NOMO-1 treated with dmso at 0.1 percent for 144 hours (cell line): ENCODE measurements around the gene ARHGAP36.

Source experiments
- DNase-seq: peaks from one replicate; lab custom pipeline; 2025; ENCODE audit not compliant: unreplicated experiment; lab: John Stamatoyannopoulos, UW

The ARHGAP36 gene, protein sequence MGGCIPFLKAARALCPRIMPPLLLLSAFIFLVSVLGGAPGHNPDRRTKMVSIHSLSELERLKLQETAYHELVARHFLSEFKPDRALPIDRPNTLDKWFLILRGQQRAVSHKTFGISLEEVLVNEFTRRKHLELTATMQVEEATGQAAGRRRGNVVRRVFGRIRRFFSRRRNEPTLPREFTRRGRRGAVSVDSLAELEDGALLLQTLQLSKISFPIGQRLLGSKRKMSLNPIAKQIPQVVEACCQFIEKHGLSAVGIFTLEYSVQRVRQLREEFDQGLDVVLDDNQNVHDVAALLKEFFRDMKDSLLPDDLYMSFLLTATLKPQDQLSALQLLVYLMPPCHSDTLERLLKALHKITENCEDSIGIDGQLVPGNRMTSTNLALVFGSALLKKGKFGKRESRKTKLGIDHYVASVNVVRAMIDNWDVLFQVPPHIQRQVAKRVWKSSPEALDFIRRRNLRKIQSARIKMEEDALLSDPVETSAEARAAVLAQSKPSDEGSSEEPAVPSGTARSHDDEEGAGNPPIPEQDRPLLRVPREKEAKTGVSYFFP

DNA sequence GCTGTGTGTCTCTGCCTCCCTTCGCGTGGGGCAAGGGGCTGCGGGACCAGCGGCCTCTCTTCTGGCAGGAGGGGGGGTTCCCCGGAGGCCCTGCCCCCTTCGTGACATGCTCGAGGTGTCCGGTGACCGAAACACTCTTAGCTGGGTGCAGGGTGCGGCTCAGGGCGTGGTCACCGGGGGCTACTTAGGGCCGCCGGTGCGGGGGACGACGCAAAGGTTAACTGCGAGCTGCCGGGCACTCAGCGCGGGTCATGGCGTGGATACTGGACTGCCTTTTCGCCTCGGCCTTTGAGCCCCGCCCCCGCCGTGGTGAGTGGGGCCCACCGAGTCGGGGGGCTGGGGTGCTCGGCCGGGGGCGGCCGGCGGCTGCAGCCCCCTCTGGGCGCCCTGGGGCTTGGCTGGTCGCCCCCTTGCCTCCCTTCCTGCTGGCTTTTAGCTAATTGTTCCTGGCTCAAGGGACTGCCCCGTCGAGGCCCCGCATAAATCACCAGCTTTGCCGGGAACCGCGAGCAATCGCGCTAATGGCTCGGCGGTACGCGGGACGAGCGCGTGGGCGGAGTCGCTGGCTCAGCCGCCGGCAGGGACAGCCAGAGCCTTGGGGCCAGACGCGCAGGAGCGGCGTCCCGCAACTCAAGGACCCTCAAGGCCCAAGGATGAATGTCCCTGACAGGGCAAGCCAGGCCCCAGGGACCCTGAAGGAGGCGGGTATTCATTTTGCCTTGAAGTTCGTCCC, at the start of gene ARHGAP36:
TSS of gene ARHGAP36 (plus strand) at position 211 of the 733 bp plus-strand sequence. CDS start 23,320 bp downstream, outside the sequence.
- DNase-seq: no peak

DNA sequence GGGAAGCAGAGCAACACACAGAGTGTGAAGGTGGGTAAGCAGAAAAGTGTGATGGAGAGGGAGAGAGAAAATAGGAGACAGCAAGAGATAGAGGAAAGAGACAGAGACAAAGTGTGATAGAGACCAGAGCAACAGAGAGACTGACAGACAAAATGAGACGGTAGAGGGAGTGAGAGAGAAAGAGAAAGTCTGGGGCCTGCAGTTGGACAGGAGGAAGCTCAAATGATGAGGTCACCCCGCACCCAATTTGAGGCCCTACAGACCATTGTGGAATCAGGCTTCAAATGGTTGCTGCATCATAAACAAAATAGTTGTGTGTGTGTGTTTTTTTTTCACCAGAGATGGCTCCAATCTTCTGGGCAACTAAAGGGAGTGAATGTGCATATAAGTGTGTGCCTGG, 48.0 kb upstream of the ARHGAP36 start:
- DNase-seq: no peak

- DNase-seq: no peak
Observed at GRCh38 chrX:131025336-131025735, 32.8 kb upstream of the ARHGAP36 start.

DNA sequence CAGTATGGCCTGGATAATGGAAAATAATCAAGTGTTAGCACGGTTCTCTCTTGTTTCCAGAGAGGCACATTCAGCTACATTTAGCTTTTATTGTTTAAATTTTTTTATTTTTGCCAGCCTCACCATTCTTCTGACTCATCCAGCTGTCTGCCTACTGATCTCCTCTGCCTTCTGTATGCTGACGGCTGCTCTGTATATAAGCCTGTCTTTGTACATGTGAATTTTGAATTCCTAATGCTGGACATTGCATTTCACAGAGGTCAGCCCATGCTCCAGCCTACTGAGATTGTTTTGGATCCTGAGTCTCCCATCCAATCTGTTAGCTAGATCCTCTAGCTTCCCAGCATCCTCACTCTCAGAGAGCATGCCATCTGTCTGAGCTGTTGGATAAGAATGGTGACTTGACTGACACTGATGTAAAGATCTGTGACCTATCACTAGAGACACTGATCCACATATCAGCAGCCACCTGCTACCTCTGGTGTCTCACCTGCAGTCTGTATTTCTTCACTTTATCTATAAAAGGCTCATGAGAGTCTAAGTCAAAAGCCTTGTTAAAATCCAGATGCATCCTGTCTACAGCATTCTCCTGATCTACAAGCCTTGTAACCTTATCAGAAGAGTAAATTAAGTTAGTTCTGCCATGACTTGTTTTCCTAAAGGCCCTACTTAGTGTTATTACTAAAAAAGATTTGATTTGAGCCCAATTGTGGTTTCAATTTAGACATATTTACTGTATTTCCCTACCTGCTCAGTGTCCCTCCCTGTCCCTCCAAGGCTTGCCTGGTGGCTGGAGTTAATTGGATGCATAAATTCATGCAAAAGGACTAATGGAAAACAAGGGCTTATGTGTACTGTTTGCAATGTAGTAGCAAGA, 25.6 kb upstream of the ARHGAP36 start:
- no peak for DNase-seq

- DNase-seq: no peak
Observed at GRCh38 chrX:131034063-131034462, 24.1 kb upstream of the ARHGAP36 start.

GRCh38 chrX:131040781-131041180, 17.4 kb upstream of the ARHGAP36 start:
- DNase-seq: no peak

GRCh38 chrX:131041667-131042066, 16.5 kb upstream of the ARHGAP36 start:
- DNase-seq: no peak

GRCh38 chrX:131045726-131046125, 12.4 kb upstream of the ARHGAP36 start:
- no peak for DNase-seq

GRCh38 chrX:131046596-131046995, 11.6 kb upstream of the ARHGAP36 start:
- no peak for DNase-seq

DNA sequence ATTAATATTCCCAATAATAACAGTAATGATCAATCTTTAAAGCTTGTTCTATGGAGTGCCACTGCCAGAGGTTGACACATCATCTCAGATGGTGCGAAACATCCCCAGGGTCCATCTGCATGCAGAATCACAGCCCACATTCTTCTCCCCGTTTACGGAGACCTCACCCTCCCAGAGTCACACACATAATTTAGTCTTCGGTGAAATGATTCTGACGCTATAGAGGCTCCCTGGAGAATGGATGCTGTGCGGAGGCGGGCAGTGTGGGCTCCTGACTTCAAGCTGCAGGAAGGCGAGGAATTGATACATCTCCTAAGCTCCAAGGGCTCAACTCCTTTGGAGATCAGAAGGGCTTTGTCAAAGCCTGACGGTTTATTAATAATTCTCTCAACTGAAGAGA, 11.0 kb upstream of the ARHGAP36 start:
- DNase-seq: no peak

- no peak for DNase-seq
Observed at GRCh38 chrX:131053076-131053475, 5.1 kb upstream of the ARHGAP36 start.

DNA sequence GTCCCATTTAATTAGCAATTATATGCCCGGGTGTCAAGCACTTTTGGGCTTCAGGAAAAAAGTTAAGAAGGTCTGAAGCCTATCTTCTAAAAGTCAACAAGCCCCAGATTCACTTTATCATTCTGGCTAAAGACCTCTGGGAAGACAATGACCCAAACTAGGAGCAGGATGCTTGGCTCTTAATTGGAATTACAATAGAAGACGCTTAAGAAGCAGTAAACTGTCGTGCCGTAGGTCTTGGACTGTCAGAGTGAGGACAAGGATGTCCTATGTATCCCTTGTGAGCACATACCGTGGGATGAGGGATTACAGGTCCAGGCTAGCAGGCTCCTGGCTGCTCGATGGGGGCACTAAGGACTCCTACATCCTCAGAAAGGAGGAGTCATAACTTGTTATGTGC, 3.2 kb upstream of the ARHGAP36 start:
- no peak for DNase-seq

- DNase-seq: no peak
Observed at GRCh38 chrX:131057706-131058105, 440 bp upstream of the ARHGAP36 start.

- DNase-seq: no peak
Observed at GRCh38 chrX:131059246-131059645, 1.1 kb downstream of the ARHGAP36 start.

GRCh38 chrX:131060147-131060546, 2.0 kb downstream of the ARHGAP36 start:
- DNase-seq: no peak

GRCh38 chrX:131061306-131061705, 3.2 kb downstream of the ARHGAP36 start:
- no peak for DNase-seq

- DNase-seq: no peak
Observed at GRCh38 chrX:131063613-131064012, 5.5 kb downstream of the ARHGAP36 start.

DNA sequence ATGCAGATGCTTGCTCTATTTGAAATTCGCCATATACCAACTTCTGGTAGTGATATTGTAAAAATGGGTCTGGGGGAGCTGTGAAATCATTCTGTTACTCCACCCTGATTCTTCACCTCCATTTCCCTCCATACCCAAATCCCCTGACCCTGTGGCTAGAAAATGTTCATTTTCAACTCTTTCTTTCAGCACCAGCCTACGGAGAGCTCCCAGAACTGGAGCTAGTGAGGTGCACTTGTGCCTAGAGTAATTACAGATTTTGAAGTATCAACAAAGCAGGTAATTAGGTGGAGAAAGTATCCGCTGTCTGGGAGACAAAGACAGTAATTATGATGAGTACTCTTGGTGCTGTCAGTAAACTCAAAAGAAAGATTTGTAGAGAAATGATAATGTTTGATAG, 8.1 kb downstream of the ARHGAP36 start:
- no peak for DNase-seq

DNA sequence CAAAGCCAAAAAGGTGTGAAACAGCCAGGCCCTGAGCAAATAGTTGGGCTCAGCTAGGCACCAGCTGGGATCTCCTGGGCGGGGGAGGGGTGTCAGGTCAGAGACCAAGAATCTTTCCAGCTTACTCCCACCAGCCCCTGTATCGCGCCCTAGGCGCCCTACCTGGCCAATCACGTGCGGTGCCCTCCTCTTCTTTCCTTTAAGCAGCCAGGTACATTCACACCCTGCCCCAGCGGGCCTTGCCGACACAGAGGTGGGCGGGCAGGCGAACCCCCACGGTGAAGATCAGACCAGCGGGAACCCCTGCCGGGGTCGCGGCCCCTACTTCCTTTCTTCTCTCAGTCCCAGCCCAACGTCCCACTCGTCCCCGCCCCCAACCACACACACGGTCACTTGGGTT, 9.1 kb downstream of the ARHGAP36 start:
- no peak for DNase-seq

- no peak for DNase-seq
Observed at GRCh38 chrX:131067846-131068745, 9.9 kb downstream of the ARHGAP36 start.
